Measurements from ENCODE around the gene STRN4. TPM values are rescaled to one million over a fixed set of nuclear protein-coding genes. Genes with fewer than 3 reads are reported as not detected.

Gene STRN4
- total RNA-seq, 1 experiment from 2014 or later: 143 TPM

- H3T11ph ChIP-seq (ENCODE audit: low read length): no peak within 1 kb of the TSS
- no peaks in the 10 kb centered on the region for H3K9me3 ChIP-seq (ENCODE audit: control insufficient read depth, low read depth, low read length)
- H3K4me3 Mint-ChIP-seq: peak within 1 kb of the TSS; percentile 97 to 100
- no peak within 1 kb of the TSS for H2BK20ac ChIP-seq (ENCODE audit: low read depth, low read length, poor library complexity, severe bottlenecking)
- peak within 1 kb of the TSS; percentile 78 for H3K14ac ChIP-seq (ENCODE audit: insufficient read depth, low read length)
- peaks cover 5% of the 10 kb centered on the region; the same call in 1 of the 2 replicates for H3K4me1 ChIP-seq (ENCODE audit: insufficient read depth, low read length)
- H3K23ac ChIP-seq (ENCODE audit: insufficient read length, low read depth, low read length): no peak within 1 kb of the TSS
- H2BK120ac ChIP-seq (ENCODE audit: low read depth, low read length, poor library complexity, severe bottlenecking): peak within 1 kb of the TSS; percentile 28
- H3K36me3 Mint-ChIP-seq (ENCODE audit: insufficient read depth in 1 of 3, low read depth in 3 of 3): peaks cover 23 to 35% (median 29%) of the 10 kb centered on the region in 3 experiments
- H3K27me3 Mint-ChIP-seq (ENCODE audit: low read depth): peaks cover 18% of the 10 kb centered on the region
- no peak within 1 kb of the TSS for H4K5ac ChIP-seq (ENCODE audit: insufficient read length, low read depth, low read length)
- H4K91ac ChIP-seq (ENCODE audit: insufficient read length, low read depth, low read length): no peak within 1 kb of the TSS
- H4K20me1 ChIP-seq (ENCODE audit: control insufficient read depth, insufficient read depth, insufficient read length): peaks cover 4% of the 10 kb centered on the region
- H3K27me3 ChIP-seq (ENCODE audit: insufficient read depth, low read length): no peaks in the 10 kb centered on the region; the same call in 1 of the 2 replicates
- H4K8ac ChIP-seq (replicated peaks; ENCODE audit: insufficient read length, low read depth, low read length): no peak within 1 kb of the TSS
- H2BK5ac ChIP-seq (ENCODE audit: insufficient read length, low read length): no peak within 1 kb of the TSS
- peaks cover 23% of the 10 kb centered on the region for H3K23me2 ChIP-seq (ENCODE audit: insufficient read length, low read depth, low read length, poor library complexity, severe bottlenecking)
- H3K9ac ChIP-seq (ENCODE audit: extremely low read depth, insufficient read length, low read length): peak within 1 kb of the TSS; percentile 82
- H3K4me2 ChIP-seq (ENCODE audit: insufficient read depth, insufficient read length, low read length): peak within 1 kb of the TSS; percentile 96
- DNase-seq: peak; percentile 99
- H3K79me2 ChIP-seq (ENCODE audit: insufficient read depth, low read length): peaks cover 37% of the 10 kb centered on the region; the same call in 1 of the 2 replicates
- no peak within 1 kb of the TSS for H2BK15ac ChIP-seq (ENCODE audit: low read depth, low read length)
- peaks cover 3% of the 10 kb centered on the region for H3K79me1 ChIP-seq (ENCODE audit: insufficient read depth, low read depth, low read length, poor library complexity, severe bottlenecking)
- no peaks in the 10 kb centered on the region; a peak in 1 of 5 replicates for H3K9me3 Mint-ChIP-seq
- peak within 1 kb of the TSS; percentile 68 to 85 (median 77); a peak in 6 of 7 replicates for H3K27ac Mint-ChIP-seq
- H3K27ac ChIP-seq (ENCODE audit: insufficient read length, low read depth, low read length): no peak within 1 kb of the TSS
- H2BK12ac ChIP-seq (ENCODE audit: insufficient read length, low read depth, low read length): no peak within 1 kb of the TSS
- peak within 1 kb of the TSS; percentile 43 for H2AK5ac ChIP-seq (ENCODE audit: insufficient read length, low read length)
- peaks cover 23 to 36% of the 10 kb centered on the region in 2 experiments for H3K4me1 Mint-ChIP-seq
- no CpG with 5 or more reads among the region's 46 CpGs for WGBS (ENCODE audit: extremely low coverage, insufficient read length, low lambda C conversion rate)
- peak within 1 kb of the TSS; percentile 39 for H3K18ac ChIP-seq (ENCODE audit: insufficient read length, low read depth, low read length)
- no peak within 1 kb of the TSS for H3K56ac ChIP-seq (ENCODE audit: insufficient read length, low read depth, low read length)
- no peak within 1 kb of the TSS for H2AFZ ChIP-seq (ENCODE audit: low read length)
- H3K4ac ChIP-seq (ENCODE audit: low read depth, low read length): no peak within 1 kb of the TSS
- TF ChIP-seq CTCF (conservative IDR thresholded peaks at IDR 0.05): no peak
Measured at GRCh38 chr19:46788262-46788967, 42.2 kb upstream of the STRN4 start, which contains the start of gene SLC1A5. SLC1A5 (minus strand) TSS chr19:46788594; CDS start chr19:46787965, 629 bp downstream.
